BLaER1 treated with 17β-estradiol and CSF1 and Interleukin-3, amounts not matched to agents 10 nM and 100 nM (cell line): ENCODE data around the gene GALNT14.
A peak's percentile ranks its signal among the peaks of the same experiment; 100 is the strongest.
"Not testable (repeated sequence)": the region's sequence is repeated elsewhere in the genome, so short reads cannot be mapped to it uniquely, and the experiment has no call there.

Source experiments
- H3K27ac ChIP-seq, 11 experiments: shearing (Covaris generic); formaldehyde crosslinking; 2 replicates each; pipeline ENCODE4 v1.8.1; 2022
- H3K27me3 ChIP-seq, 11 experiments: shearing (Covaris generic); formaldehyde crosslinking; 2 replicates each; pipeline ENCODE4 v1.8.1; 2022
- H3K36me3 ChIP-seq, 11 experiments: shearing (Covaris generic); formaldehyde crosslinking; 2 replicates each; pipeline ENCODE4 v1.8.1; 2022
- H3K4me1 ChIP-seq, 10 experiments: shearing (Covaris generic); formaldehyde crosslinking; 2 replicates each; pipeline ENCODE4 v1.8.1; 2022
- H3K4me2 ChIP-seq, 11 experiments: shearing (Covaris generic); formaldehyde crosslinking; 2 replicates each; pipeline ENCODE4 v1.8.1; 2022
- H3K4me3 ChIP-seq, 10 experiments: shearing (Covaris generic); formaldehyde crosslinking; 2 replicates each; pipeline ENCODE4 v1.8.1; 2022
- H3K9ac ChIP-seq, 11 experiments: shearing (Covaris generic); formaldehyde crosslinking; 2 replicates each; pipeline ENCODE4 v1.8.1; 2022
- H3K9me3 ChIP-seq, 11 experiments: shearing (Covaris generic); formaldehyde crosslinking; replicated peaks in 1 of 11; 2 replicates each; pipeline ENCODE4 v1.8.1; 2022
- H4K20me1 ChIP-seq, 11 experiments: shearing (Covaris generic); formaldehyde crosslinking; 2 replicates each; pipeline ENCODE4 v1.8.1; 2022
- Cebpa-rat ChIP-seq, 11 experiments: shearing (Covaris generic); IDR thresholded peaks; 2 replicates each; pipeline ENCODE4 v1.8.1; 2022

The GALNT14 gene

GRCh38 chr2:31138037-31138962, at the start of gene GALNT14:
GALNT14 (minus strand) TSS chr2:31138440; CDS start chr2:31138086, 354 bp downstream.
- peak within 1 kb of the TSS; percentile 76 to 97 (median 89) for H3K4me2 ChIP-seq
- TF ChIP-seq Cebpa-rat (IDR thresholded peaks at IDR 0.05) = no peak
- peak within 1 kb of the TSS; percentile 83 to 95 (median 90) for H3K4me3 ChIP-seq
- H4K20me1 ChIP-seq = peaks cover 0 to 35% (median 25%) of the 10 kb centered on the region in 11 experiments; a peak in 17 of 22 replicates
- H3K9me3 ChIP-seq = no peaks in the 10 kb centered on the region
- H3K27me3 ChIP-seq = peaks cover 0 to 7% (median 0%) of the 10 kb centered on the region in 11 experiments; a peak in 2 of 22 replicates
- H3K9ac ChIP-seq = peak within 1 kb of the TSS; percentile 82 to 94 (median 91)
- peaks cover 21 to 76% (median 58%) of the 10 kb centered on the region in 10 experiments; a peak in 19 of 20 replicates for H3K4me1 ChIP-seq
- peaks cover 0 to 17% (median 3%) of the 10 kb centered on the region in 11 experiments; a peak in 6 of 22 replicates for H3K36me3 ChIP-seq
- H3K27ac ChIP-seq = peak within 1 kb of the TSS; percentile 66 to 93 (median 90); a peak in 21 of 22 replicates

- no peaks in the 10 kb centered on the region for H3K27me3 ChIP-seq
- H3K36me3 ChIP-seq = peaks cover 0 to 16% (median 0%) of the 10 kb centered on the region in 11 experiments; a peak in 1 of 22 replicates
- no peak overlapping the region for H3K4me3 ChIP-seq
- no peak for TF ChIP-seq Cebpa-rat (IDR thresholded peaks at IDR 0.05)
- peaks cover 0 to 11% (median 7%) of the 10 kb centered on the region in 11 experiments; a peak in 9 of 22 replicates for H3K9me3 ChIP-seq
- no peak overlapping the region for H3K27ac ChIP-seq
- no peak overlapping the region for H3K9ac ChIP-seq
- H3K4me1 ChIP-seq = no peaks in the 10 kb centered on the region
- no peaks in the 10 kb centered on the region for H4K20me1 ChIP-seq
- H3K4me2 ChIP-seq = no peak overlapping the region
These were observed 48.9 kb upstream of the GALNT14 start for GRCh38 chr2:31187166-31187565.

GRCh38 chr2:31183973-31184372, 45.7 kb upstream of the GALNT14 start:
- not testable (repeated sequence) for H3K9ac ChIP-seq, H3K4me1 ChIP-seq, H3K4me3 ChIP-seq, H3K27ac ChIP-seq, H3K27me3 ChIP-seq, H3K36me3 ChIP-seq, H3K4me2 ChIP-seq, H4K20me1 ChIP-seq
- peaks cover 0 to 11% (median 7%) of the 10 kb centered on the region in 11 experiments; a peak in 9 of 22 replicates for H3K9me3 ChIP-seq

- no peak overlapping the region for H3K4me3 ChIP-seq
- no peaks in the 10 kb centered on the region for H3K36me3 ChIP-seq
- H3K27me3 ChIP-seq = no peaks in the 10 kb centered on the region
- H3K4me2 ChIP-seq = no peak overlapping the region
- H3K4me1 ChIP-seq = peaks cover 10 to 22% (median 17%) of the 10 kb centered on the region in 10 experiments
- no peak overlapping the region for H3K27ac ChIP-seq
- H3K9me3 ChIP-seq = no peaks in the 10 kb centered on the region
- no peaks in the 10 kb centered on the region for H4K20me1 ChIP-seq
- no peak for TF ChIP-seq Cebpa-rat (IDR thresholded peaks at IDR 0.05)
- no peak overlapping the region for H3K9ac ChIP-seq
These were observed 38.5 kb upstream of the GALNT14 start for GRCh38 chr2:31176742-31177141.

- Histone ChIP-seq H3K27me3 (no peaks in the 10 kb centered on the region), H3K4me1 (peaks cover 33 to 74% (median 68%) of the 10 kb centered on the region in 10 experiments), H3K36me3 (no peaks in the 10 kb centered on the region), H4K20me1 (no peaks in the 10 kb centered on the region), H3K9me3 (no peaks in the 10 kb centered on the region), H3K27ac (peak overlapping the region in 8 of 11 experiments; percentile 27 to 76 (median 58); a peak in 15 of 22 replicates), H3K4me3 (peak overlapping the region in 4 of 10 experiments; percentile 2 to 45 (median 24); a peak in 8 of 20 replicates), H3K9ac (peak overlapping the region in 8 of 11 experiments; percentile 36 to 69 (median 55); a peak in 15 of 22 replicates), H3K4me2 (peak overlapping the region; percentile 49 to 96 (median 88))
- TF ChIP-seq Cebpa-rat (IDR thresholded peaks at IDR 0.05) = no peak
These were observed 32.9 kb upstream of the GALNT14 start for GRCh38 chr2:31171142-31171541.

GRCh38 chr2:31170071-31170698, 31.9 kb upstream of the GALNT14 start:
- Histone ChIP-seq H3K4me1 (peaks cover 35 to 78% (median 72%) of the 10 kb centered on the region in 10 experiments), H3K36me3 (no peaks in the 10 kb centered on the region), H3K4me3 (no peak overlapping the region), H3K27me3 (no peaks in the 10 kb centered on the region), H4K20me1 (no peaks in the 10 kb centered on the region), H3K9me3 (no peaks in the 10 kb centered on the region), H3K27ac (peak overlapping the region in 6 of 11 experiments; percentile 49 to 76 (median 62); a peak in 10 of 22 replicates), H3K4me2 (peak overlapping the region; percentile 49 to 96 (median 88); a peak in 20 of 22 replicates), H3K9ac (peak overlapping the region in 6 of 11 experiments; percentile 4 to 69 (median 44); a peak in 5 of 22 replicates)
- no peak for TF ChIP-seq Cebpa-rat (IDR thresholded peaks at IDR 0.05)

GRCh38 chr2:31168291-31168690, 30.1 kb upstream of the GALNT14 start:
- H3K27ac ChIP-seq = no peak overlapping the region
- H3K4me3 ChIP-seq = no peak overlapping the region
- no peaks in the 10 kb centered on the region for H3K27me3 ChIP-seq
- H3K4me2 ChIP-seq = peak overlapping the region in 9 of 11 experiments; percentile 44 to 75 (median 61); a peak in 18 of 22 replicates
- TF ChIP-seq Cebpa-rat (IDR thresholded peaks at IDR 0.05) = no peak
- H3K4me1 ChIP-seq = peaks cover 36 to 78% (median 74%) of the 10 kb centered on the region in 10 experiments
- peak overlapping the region in 1 of 11 experiments; percentile 15; a peak in 1 of 22 replicates for H3K9ac ChIP-seq
- H4K20me1 ChIP-seq = no peaks in the 10 kb centered on the region
- H3K9me3 ChIP-seq = no peaks in the 10 kb centered on the region
- H3K36me3 ChIP-seq = no peaks in the 10 kb centered on the region

- Histone ChIP-seq H3K4me3 (no peak overlapping the region), H3K9ac (no peak overlapping the region), H3K4me1 (peaks cover 29 to 74% (median 67%) of the 10 kb centered on the region in 10 experiments), H3K27ac (peak overlapping the region in 3 of 11 experiments; percentile 1 to 29 (median 20); a peak in 3 of 22 replicates), H4K20me1 (no peaks in the 10 kb centered on the region), H3K27me3 (no peaks in the 10 kb centered on the region), H3K9me3 (no peaks in the 10 kb centered on the region), H3K36me3 (no peaks in the 10 kb centered on the region), H3K4me2 (peak overlapping the region in 9 of 11 experiments; percentile 44 to 75 (median 61); a peak in 13 of 22 replicates)
- TF ChIP-seq Cebpa-rat (IDR thresholded peaks at IDR 0.05) = no peak
These were observed 28.7 kb upstream of the GALNT14 start for GRCh38 chr2:31166925-31167324.
